Hematopoietic multipotent progenitor cell treated with erythropoietin and hydrocortisone succinate and interleukin-3 and kit ligand, for 8 days (in vitro differentiated cells): ENCODE data around the gene BPIFB6.

ENCODE experiments used
- DNase-seq: peaks from one replicate; pipeline ENCODE4 v3.0.0-alpha.2; 2015

BPIFB6 gene

DNA sequence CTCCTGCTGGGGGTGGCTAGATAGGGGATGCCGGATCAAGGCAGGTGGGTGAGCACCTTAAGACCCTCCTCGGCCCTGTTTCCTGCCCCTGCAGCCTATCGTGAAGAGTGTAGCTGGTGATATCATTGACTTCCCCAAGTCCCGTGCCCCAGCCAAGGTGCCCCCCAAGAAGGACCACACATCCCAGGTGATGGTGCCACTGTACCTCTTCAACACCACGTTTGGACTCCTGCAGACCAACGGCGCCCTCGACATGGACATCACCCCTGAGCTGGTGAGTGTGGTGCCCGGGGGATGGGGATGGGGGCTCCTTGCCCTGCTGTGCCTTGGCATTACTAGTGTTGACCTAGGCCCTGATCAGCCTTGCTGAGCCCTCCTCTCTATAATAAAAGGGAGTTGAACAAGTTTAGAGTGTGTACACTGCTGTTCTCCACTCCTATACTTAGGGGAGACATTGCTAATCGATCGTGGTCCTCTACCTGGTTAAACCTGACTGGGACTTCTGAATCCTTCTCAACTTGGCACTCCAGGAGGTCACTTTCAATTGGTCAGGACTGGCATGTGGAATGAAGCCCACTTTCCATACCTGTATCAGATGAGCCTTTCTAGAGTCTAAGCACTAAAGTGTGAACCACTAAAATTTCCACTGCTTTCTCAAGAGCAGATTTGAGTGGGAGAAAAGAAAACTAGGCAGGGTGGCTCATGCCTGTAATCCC is 33.3 kb downstream of the BPIFB6 start:
- DNase-seq: no peak

DNA sequence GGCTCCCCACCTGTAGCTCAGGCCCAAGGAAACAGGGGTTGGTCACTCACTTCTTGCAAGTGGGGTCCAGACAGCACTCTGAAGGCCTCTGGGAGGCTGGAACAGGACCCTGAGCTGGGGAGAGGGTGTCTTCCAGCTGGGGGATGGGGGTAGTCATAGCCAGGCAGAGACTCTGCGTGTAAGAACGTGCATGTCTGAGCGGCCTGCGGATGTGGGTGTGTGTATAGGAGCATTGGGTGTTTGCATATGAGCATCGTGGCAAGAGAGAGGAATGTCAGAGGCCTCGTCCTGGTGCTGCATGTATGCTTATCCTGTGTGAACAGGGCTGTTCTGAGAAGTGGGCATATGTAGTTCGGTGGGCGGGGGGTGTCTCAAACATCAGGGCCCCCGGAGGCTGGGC is 34.3 kb downstream of the BPIFB6 start:
- DNase-seq: no peak

DNA sequence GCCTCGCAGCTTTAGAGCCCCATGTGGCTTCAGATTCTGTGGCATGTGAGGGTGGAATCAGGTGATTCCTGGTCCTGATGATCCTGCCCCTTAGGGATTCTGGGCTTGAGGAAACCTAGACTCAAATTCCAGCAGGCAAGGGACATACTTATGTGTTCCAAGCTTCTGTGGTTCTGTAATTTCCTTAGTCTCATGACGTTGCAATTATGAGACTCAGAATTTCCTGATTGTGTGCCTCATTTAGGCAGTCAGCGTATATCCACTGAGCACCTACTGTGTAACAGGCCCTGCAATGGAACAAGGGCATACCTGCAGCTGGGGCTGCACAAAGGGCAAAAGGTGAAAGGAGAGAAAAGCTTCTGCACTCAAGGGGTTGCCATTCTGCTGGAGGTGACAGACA is 36.4 kb downstream of the BPIFB6 start:
- no peak for DNase-seq

DNA sequence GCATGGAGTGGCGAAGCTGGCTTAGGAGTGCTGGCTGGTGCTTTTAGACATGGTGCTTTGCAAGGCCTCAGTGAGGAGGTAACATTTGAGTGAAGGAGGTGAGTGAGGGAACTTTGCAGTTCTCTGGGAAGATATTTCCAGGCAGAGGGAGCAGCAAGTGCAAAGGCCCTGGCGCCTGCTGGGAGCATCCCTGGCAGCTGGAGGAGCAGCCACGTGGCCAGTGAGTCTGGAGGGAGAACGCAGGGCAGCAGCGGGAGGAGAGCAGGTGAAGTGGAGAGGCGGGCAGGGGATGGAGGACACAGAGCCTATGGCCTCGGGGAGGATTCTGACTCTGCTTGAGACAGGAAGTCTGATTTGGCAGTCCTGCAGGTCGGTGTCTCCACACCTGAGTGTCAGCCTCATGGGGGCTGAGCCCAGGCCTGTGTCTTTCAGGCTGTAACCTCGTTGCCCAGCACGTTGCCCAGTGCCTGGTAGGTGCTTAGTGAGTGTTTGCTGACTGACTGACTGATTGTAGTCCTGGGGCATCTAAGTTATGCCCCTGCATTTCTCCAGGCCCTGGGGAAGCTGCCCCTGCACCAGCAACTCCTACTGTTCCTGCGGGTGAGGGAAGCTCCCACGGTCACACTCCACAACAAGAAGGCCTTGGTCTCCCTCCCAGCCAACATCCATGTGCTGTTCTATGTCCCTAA is 36.9 kb downstream of the BPIFB6 start:
- DNase-seq: no peak

DNA sequence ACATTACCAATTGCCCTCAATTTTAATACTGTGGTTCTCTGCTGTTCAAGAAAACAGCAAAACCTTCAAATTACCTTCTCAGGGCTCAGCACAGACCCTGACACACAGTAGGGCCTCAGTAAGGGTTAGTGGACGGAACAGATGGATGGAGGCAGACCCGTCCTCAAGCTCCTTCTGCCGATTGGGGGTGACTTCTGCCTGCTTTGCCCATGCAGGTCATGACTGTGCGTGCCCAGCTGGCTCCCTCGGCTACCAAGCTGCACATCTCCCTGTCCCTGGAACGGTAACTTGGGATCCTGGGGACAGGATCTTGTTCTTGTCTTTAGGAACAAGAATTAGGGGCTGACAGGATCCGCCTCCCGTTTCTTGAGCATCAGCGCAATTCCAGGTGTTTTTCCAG is 38.2 kb downstream of the BPIFB6 start:
- DNase-seq: no peak

DNA sequence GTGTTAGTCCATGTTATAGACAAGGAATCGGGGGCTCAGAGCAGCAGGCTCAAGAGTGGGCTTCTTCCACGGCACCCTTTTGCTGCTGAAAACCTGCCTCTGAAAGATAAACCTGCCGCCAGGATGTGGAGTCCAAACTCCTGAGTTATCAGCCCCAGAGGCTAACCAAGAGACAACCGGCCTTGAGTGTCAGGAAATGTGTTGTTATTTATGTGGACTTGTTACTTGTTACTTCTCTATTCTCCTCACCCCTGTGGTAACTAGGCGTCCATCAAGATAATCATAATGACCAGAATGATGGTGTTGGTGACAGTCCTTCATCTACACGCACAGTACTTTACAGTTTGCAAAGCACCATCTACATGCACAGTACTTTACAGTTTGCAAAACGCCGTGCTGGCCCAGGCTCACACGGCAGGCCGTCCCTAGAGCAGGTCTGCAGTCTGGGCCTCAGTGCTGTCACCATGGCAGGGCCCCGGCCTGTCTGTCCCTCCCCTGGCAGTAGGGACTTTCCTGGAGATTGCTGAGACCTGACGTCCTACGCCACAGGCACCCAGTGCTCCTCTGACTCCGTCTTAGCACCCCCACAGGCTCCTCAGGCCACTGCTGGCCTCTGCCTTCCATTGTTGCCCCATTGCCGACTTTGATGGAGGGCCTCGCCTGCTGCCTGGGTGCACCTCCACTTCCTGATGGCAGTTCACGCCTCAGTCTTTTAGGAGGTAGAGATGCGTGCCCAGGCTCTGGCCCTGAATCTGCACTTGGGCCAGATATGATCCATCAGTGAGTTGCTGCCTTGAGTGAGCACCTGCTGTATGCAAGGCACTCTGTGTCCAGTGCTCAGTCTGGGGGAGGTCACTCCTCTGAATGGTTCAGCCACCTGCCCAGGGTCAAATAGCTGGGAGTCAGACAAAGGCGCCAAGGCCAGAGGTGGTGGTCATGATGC is 38.9 kb downstream of the BPIFB6 start:
- peak; percentile 25 for DNase-seq

DNA sequence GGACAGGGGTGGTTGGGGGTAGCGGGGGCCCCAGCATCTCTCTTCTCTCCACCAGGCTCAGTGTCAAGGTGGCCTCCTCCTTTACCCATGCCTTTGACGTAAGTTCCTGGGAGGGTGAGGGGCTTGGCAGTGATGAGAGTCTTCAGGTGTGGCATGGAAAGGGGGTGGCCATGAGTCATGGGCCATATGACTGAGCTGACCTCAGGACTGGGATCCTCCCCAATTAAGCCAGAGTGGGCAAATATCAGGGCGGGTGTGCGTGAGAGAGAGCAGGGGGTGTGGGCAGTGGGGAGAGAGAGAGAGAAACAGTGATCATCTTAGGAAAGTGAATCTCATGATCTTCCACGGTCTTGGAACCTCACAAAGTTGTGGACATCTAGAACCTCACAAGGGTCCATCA is 39.8 kb downstream of the BPIFB6 start:
- no peak for DNase-seq

DNA sequence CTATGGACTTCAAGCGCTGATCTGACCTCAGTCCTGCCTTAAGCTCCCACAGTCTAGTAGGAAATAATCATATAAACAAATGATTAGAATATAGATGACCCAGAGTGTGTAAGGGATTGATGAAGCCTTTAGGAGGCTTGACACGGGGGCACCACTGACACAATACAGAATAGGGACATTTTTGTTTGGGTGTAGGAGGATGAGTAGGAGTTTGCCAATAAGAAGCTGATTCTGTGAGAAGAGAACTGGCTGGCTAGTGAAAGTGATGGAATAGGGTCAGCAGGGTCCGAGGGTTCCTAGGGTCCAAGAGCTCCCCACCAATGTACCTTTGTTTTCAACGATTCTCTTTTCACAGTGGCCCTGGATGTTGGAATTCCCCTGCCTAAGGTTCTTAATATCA is 40.9 kb downstream of the BPIFB6 start:
- DNase-seq: no peak

DNA sequence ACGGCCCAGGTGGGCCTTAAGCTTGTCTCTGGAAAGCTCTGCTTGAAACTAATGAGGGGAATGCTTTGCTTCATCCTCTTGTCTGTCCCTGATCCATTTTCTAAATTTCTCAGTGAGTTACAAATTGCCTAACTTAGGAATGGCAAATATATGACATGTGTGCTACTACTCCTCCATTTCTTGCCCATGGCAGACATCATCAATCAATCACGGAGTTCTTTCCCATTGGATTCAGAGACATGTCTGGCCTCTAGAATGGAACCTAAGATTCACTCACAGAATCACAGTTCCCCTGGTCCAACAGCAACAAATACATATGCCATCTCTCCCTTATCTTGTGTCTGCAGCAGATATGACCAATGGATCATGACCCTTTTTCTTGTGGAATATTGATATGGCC is 41.4 kb downstream of the BPIFB6 start:
- DNase-seq: no peak

DNA sequence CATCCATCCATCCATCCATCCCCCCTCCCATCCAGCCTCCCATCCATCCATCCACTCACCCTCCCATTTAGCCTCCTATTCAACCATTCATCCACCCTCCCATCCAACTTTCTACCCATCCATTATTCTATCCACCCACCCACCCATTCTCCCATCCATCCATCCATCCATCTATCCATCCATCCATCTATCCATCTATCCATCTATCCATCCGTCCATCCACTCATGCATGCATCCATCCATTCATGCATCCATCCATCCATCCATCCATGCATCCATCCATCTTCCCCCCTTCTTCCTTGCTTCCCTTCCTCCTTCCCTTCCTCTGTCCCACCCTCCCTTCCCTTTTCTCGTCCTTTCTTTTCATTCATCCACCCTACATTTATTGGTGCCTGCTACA is 43.2 kb downstream of the BPIFB6 start:
- no peak for DNase-seq

DNA sequence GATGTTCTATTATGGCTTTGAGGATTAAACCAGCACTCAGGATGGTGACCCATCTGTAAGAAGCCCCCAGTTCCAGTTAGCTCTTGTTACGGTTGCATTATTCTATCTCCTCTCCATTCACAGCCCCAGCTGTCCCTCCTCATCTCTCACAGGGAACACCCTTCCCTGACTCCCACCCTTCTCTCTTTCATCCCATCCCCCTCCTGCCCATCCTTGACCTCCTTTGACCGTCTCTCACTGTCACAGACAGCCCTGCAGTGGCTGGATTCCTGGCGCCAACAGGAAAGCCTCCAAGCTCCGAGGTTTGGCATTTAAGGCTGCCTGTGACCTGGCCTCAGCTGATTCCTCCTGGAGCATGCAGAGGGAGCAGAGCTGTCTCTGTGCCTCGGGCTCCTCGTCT is 43.8 kb downstream of the BPIFB6 start:
- DNase-seq: no peak

DNA sequence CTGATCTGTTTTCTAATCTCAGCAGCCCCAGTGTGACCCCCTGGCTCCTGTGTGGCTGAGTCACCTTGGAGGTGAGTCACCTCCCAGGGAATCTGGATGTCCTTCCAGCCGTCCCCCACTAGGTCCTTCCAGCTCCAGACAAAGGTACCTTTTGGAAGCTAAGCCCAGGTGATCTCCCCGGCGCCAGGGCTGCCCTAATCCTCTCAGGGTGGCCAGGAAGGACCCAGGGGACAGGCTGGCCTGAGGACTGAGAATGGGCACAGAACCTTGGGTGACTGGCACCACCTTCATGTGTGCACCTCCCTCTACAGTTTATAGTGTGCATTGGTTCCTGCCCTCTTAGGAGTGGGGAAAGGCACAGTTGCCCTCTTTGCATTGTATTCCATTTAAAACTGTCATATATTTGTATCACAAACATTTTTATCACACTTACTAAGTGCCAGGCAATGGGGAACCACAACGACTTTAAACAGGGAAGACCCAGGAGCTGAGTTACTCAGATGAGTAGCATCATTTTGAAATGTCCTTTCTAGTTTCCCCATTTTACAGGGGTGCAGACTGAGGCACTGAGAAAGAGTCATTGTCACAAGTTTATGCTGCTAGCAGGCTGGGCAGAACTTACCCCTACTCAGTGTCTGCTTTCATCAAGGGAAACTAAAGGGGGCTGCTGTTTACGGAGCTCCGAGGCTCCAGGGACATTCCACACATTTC is 45.4 kb downstream of the BPIFB6 start:
- DNase-seq: no peak

DNA sequence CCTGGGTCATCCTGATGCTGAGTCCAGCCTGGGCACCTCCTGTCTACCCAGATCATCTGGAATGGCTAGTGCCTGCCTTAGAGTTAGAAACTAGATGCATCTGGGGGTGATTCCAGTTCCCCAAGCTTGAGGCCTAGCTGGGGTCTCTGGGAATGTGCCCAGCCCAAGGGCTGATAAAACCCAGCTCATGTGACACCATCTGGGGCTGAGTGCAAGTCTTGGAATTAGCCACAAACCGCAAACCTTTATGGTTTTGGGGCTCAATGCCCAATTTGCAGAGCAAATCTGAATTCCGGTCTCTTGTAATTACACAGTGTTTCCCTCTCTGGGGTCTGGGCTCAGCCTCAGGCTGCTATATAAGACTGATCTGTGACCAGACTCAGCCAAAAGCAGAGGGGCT is 47.8 kb downstream of the BPIFB6 start, which contains the start of gene BPIFB4:
Gene BPIFB4 (plus strand): TSS at position 385 of the 400 bp plus-strand sequence. CDS start 1,884 bp downstream, outside the sequence.
- no peak for DNase-seq

DNA sequence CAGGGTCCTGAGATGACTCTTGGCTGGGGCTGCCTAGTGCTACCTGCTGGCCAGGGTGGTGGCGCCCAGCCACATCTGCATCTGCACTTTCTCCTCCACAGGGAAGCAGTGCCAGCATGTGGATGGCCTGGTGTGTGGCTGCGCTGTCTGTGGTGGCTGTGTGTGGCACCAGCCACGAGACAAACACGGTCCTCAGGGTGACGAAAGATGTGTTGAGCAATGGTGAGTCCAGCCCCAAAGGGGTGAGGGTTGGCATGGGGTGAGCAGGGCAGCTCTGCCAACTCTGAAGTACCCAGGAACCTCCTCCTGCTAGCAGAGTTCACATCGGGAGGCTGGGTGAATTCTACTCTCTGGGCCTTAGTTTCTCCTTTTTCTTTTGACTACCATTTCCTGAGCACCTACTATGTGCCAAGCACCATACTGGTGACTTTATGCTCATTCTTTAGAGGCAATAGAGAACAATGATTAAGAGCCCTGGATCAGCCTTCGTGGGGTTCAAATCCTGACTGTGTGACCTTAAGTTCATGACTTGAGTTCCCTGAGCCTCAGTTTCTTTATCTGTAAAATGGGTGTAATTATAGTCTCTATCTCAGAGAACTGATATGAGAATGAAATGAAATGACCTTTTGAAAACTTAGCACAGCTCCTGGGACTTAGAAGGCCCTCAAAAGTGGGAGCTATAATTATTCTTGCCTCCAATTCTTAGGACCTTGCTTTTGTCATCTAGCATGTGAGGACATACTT is 50.1 kb downstream of the BPIFB6 start:
- no peak for DNase-seq

DNA sequence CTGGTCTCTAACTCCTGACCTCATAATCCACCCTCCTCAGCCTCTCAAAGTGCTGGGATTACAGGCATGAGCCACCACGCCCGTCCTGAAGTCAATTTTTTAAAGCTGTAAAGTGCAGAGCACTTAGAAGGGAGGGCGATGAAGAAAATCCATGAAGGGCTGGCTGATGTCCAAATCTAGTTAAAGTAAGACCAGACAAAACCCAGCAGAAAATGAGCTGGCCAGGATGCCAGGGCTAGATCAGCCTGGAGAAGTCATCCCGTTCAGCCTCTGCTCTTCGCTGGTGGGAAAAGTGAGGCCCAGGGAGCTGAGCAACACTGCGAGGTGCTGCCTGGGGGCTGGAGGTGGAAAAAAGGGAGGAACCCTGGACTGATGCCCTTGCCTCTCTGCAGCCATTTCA is 51.1 kb downstream of the BPIFB6 start:
- no peak for DNase-seq

DNA sequence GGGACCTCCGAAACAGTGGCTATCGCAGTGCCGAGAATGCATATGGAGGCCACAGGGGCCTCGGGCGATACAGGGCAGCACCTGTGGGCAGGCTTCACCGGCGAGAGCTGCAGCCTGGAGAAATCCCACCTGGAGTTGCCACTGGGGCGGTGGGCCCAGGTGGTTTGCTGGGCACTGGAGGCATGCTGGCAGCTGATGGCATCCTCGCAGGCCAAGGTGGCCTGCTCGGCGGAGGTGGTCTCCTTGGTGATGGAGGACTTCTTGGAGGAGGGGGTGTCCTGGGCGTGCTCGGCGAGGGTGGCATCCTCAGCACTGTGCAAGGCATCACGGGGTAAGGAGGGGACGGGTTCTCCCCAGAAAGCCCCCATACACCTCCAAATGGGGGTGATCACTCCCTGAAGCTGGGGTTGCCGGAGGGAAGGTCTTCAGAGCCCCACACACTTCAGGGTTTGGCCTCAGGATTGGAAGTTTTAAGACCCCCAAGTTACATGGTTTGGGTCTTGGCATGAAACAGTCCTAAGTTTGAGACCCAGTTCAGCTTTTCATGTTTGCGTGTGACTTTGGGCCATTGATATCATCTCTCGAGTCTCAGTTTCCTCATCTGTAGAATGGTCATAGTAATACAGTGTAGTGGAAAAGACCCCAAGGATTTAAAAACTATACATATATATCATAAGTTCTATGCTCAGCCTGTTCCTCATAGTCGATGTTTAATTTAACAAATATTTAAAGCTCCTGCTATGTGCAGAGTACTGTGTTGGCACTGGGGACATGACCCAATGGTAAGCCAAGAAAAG is 52.3 kb downstream of the BPIFB6 start:
- no peak for DNase-seq

DNA sequence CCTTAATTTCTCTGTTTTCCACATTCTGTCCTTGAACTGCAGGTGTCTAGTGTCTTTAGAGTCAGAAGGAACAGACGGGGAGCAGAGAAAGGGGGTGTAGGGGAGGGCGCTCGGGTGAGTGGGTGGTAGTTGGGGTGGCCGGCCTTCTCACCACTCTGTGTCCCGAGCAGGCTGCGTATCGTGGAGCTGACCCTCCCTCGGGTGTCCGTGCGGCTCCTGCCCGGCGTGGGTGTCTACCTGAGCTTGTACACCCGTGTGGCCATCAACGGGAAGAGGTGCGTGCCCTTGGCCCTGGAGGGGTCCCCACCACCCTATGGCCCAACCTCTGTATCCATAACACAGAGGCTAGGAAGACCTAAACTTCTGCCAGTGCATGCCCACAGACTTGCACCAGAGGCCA is 53.3 kb downstream of the BPIFB6 start:
- DNase-seq: no peak

DNA sequence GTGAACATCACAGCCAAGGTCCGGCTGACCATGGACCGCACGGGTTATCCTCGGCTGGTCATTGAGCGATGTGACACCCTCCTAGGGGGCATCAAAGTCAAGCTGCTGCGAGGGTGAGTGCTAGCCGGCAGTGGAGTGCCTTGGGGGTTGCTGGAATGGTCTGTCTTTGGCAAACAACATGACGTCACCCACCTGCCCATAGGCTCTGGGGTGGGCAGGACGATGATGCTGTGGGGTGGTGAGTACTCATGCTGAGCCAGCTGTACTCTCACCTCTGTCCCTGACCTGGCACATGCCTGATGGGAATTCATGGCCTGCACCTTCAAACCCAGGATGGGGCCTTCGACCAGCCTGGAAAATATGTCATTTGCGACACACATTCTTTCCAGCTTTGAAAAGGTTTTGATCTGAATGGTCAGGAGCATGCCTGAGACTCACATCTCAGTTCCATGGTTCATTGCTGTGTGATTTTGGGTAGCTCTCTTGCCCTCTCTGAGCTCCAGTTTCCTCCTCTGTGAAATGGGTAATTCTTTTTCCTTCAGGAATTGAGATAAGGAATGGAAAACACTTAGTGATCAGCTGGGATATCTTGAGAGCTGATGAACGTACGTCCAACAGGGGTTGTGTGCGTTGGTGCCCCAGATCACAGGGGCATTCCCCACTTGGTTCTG is 54.7 kb downstream of the BPIFB6 start:
- no peak for DNase-seq

DNA sequence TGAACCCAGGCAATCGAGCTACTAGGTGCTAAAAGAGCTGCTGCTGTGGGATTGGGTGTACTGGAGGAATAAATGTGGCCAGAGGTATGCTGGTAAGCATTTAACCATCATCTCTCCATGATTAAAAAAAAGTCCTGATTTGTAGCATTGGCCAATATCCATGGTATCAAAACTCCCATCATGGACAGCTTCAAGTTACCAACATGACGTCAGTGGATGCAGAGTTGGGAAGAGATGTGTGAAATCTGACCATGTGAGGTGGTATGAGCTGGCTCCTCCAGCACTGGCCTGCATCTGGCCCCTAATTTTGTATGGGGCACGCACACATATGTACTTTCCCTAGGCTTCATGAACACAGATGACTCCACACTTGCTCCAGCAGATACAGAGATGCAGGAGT is 59.7 kb downstream of the BPIFB6 start:
- DNase-seq: no peak

DNA sequence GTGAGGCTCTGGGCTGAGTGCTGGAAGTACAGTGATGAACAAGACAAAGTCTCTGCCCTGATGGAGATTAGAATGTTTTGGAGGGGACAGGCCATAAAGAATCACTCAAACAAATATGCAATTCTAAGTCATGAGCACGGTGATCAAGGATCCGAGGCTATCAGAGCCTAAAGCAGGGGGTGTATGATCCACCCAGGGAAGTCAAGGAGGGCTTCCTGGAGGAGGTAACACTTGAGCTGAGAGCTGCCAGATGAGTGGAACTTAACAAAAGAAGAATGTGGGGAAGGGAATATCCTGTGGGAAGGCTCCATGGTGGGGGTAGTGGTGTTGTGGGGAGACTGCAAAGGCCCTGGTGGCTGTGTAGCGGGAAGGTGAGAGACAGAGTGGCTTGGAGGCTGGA is 60.2 kb downstream of the BPIFB6 start:
- DNase-seq: no peak

DNA sequence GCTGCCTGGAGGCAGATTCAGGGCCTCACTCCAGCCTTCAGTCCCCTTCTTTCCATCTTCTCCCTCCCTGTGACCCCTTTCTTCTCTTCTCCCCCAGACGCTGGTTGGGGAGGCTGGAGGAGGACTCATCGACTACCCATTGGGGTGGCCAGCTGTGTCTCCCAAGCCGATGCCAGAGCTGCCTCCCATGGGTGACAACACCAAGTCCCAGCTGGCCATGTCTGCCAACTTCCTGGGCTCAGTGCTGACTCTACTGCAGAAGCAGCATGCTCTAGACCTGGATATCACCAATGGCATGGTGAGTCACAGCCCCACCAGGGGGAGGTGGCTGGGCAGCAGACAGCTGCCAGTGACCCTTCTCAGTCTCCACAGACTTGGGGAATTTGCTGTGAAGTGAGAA is 60.9 kb downstream of the BPIFB6 start:
- no peak for DNase-seq
